Stromal cell of bone marrow (primary cell): ENCODE data around the gene UFD1.
"Not testable (repeated sequence)": the region's sequence is repeated elsewhere in the genome, so short reads cannot be mapped to it uniquely, and the experiment has no call there.

Experiments used
- DNase-seq: peaks from one replicate; pipeline ENCODE4 v3.0.0-alpha.2; 2012; ENCODE audit warnings: low read depth

UFD1 gene

DNA sequence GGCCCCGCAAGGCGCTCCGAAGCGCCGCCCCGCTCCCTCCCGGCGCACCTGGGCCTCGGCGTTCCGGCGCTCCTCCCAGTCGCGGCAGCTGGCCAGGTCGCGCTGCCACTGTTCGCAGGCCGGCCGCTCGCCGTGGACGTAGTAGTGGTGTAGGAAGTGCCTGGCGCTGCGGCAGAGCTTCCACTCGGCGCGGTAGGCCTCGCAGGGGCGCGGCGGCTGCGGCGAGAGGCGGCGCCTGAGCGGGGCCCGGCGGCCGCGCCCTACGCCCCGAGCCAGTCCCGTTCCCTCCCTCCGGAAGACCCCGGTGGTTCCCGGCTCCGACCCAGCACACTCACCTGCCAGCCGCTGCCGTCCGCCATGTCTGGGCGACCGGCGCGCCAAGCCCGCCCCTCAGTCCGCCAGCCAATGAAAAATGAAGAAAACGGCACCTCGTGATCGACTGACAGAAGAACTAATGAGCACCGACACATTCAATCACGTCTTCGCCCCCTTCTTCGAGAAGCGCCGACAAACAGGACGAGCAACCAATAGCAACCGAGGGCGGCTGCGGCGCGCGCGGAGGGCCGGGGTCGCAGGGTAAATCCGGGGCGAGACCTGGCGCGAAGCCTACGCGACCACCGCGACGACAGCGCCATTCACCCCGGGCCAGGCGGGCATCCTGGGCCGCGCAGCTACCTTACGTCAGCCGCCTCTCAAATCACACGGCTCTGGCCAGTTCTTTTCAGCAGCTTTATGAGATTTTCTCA lies 31.5 kb downstream of the UFD1 start, which contains the start of gene C22orf39:
TSS of gene C22orf39 (minus strand) at position 382 of the 746 bp plus-strand sequence. CDS start at position 359, 23 bp downstream.
- DNase-seq = peak; percentile 88

DNA sequence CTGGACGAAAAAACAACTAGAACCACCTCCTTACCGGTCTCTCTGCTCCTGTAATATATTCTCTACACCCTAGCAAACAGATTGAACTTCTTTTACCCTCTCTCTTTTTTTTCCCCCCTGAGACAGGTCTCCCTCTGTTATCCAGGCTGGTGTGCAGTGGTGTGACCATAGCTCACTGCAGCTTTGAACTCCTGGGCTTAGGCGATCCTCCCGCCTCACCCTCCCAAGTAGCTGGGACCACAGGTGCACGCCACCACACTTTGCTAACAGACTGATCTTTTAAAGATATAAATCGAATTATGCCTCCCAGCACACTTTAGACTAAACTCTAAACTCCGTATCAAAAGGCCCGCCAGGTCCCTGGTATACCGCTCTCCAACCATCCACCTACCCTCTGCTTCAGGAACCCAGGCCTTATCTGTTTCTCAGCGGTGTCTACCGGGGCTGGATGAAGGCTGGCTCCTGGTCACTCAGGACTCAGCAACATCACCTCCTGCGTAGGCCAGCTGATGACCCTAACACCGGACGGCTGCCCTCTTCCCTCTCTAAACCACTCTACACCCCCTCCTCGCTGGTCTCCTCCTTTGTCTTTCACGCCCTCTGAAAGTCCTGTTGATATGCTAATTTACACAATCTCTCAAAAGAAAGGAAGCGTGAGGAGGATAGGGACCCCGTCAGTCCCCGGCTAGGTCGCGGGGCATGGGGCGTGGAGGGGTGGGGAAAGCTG lies 32.2 kb downstream of the UFD1 start:
- no peak for DNase-seq

DNA sequence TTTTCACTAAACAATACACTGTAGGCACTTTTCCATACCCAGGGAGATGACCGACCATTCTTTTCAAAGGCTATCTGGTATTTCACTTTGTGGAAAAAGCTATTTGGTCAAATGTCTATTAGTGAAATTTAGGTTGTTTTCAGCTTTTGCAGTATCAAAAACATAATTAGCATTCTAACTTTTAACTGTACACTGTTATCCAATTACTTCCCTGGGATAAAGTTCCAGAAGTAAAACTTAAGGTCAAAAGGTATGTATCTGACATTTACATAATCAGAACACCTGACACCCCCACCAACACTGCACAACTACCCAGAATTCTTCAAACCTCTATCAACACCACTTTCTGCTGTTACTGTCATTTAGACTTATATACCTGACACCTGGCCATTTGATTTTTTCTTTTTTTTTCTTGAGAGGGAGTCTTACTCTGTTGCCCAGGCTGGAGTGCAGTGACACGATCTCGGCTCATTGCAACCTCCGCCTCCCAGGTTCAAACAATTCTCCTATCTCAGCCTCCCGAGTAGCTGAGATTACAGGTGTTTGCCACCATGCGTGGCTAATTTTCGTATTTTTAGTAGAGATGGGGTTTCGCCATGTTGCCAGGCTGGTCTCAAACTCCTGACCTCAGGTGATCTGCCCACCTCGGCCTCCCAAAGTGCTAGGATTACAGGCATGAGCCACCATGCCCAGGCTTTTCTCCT lies 33.6 kb downstream of the UFD1 start:
- DNase-seq = not testable (repeated sequence)

DNA sequence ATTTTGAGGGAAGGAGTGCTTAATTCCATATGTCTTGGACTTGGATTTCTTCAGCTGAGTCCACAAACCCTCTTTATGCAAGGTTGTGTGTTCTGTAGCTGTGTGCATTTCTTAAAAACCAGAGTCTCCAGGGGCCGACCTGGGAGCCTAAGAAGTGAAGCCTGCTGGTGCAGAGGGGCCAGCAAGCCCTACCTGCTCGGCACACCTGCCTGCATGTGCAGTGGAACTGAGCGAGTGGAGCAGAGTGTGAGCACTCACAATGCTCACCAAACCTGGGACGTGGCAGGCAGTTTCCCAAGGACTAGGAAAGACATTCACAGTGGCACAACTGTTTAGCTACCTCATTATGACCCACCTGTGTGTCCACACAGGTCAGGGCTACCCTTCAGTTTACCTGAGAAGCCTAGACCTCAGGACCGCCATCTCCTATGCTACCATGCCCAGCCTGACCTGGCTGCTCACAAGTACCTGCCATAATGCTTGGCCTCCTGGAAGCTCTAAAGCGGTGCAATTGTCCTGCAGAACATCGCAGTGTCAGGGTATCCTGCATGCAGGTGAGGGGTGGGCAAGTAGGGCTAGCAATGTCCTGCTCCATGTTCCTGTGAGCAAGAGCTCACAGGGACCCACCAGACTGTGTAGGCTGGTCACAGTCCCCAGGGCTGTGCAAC lies 35.3 kb downstream of the UFD1 start:
- DNase-seq = no peak

DNA sequence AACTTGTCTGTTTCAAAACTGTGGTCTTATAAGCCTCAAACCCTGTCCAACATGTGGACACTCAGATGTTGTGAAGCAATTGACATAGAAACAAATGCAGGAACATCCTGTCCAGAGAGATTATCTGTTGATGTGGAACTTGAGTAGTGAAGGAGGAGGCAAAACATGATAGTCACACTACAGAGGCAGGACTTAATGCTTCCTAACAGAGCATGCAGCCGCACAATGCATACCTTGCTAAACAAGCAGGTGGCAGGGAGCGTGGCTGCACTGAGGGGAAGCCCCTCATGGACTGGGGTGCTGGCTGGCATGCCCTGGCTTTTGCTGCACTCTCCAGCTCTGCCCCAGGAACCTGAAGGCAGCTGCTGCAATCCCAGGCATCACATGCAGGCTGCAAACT lies 36.8 kb downstream of the UFD1 start:
- no peak for DNase-seq

DNA sequence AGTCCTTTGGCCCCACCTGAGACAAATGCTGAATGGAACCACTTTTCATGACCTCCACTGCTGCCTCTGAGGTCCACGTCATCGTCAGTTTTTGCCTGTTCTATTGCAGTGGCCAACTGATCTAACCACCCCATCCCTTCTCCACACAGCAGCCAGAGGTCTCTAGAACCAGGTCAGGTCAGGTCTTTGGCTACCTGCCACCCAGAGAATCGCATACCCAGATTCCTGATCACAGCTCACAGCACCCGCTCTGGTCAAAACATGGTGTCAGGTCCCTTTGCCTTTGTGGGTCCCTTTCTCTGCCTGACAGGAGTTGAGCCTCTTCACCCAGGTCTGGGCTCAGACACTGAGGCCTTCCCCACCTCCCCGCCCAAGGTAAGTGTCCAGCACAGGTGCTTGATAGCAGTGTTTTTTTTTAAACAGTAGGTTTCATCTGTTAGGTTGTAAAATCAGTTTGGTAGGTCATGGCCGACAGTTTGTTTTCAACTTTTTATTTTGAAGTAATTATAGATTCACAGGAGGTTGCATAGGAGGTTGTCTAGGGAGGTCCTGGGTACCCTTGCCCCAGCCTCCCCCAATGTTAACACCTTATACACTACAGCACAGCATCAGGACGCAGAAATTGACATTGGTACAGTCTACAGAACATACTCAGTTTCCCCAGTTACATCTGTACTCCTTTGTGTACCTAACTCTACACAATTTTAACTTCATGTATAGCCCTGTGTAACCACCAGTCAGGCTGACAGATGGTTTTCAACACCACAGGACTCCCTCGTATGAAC lies 38.4 kb downstream of the UFD1 start:
- DNase-seq = no peak

DNA sequence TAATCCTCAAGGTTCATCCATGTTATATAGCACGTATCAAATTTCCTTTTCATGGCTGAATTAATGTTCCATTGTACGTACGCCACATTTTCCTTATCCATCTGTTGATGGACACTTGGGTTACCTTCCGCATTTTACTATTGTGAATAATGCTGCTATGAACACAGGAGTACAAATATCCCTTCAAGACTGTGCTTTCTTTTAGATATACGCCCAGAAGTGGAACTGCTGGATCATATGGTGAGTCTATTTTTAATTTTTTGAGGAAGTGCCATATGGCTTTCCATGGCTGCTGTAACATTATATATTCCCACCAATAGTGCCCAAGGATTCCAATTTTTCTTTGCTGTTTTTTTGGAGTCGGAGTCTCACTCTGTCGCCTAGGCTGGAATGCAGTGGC lies 40.7 kb downstream of the UFD1 start:
- DNase-seq = no peak

DNA sequence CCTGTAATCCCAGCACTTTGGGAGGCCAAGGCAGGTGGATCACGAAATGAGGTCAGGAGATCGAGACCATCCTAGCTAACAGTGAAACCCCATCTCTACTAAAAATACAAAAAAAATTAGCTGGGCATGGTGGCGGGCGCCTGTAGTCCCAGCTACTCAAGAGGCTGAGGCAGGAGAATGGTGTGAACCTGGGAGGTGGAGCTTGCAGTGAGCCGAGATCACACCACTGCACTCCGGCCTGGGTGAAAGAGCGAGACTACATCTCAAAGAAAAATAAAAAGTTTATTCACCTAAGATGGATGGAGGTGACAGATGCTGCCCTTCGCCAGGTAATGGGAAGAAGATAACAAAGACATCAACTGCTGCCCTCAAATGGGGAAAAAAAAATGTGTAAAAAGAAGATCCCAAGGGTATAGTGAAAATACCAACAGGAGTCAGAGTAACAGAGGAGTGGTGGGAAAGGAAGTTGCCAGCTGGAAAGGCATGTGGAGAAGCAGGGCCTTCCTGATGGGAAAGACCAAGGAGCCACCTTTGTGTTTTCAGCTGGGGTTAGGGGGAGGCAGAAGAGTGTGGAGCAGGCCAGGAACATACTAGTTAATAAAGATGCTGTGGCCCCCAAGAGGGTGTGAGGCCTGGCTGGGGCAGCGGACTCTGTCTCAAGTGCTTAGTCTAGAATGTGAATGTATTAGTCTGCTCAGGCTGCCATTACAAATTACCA lies 42.4 kb downstream of the UFD1 start:
- not testable (repeated sequence) for DNase-seq

DNA sequence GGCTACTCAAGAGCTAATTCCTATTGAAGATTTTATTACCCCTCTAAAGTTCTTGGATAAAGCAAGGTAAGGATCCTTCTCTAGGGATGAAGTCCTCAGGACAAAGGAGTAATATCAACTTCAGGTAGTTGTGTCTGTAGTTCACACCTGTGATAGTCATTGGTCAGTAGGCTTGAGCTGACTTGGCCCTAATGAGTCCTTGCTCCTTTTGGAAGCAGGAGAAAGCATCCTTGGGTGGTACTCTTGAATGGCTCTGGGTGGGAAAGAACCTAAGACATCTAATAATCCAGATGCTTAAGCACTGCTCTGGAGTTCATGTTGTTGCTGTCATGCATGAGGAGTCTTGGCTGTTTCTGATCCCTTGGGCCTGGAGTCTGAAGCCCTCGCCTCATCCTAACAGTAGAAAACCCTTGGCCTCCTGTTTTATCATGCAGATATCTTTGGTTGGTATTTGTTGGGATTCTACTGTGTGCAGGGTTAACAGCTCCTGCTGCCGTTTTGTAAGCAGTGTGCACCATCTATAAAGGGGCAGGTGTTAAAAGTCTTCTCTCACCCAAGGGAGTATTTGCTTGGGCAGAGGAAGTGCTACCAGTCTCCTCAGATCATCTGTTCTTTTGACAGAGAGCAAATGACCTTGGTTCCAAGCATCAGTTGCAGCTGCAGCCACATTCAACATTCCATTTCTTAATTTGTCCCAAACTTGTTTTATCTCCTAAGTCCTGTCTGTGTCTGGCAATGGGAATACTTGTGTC lies 44.0 kb downstream of the UFD1 start:
- no peak for DNase-seq

DNA sequence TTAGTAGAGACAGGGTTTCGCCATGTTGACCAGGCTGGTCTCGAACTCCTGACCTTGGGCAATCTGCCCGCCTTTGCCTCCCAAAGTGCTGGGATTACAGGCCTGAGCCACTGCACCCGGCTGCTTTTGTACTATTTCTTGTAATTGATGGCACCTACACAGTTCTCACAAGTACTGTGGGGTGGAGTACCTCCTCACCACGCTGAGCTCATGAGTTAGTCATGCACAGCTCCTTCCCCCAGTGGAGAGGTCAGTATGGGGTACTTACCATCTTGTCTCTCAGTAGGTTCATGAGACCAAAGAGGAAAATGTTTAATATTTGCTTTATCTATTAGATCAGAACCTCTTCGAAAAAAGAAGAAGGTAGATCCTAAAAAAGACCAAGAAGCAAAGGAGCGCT lies 44.6 kb downstream of the UFD1 start:
- DNase-seq = no peak

DNA sequence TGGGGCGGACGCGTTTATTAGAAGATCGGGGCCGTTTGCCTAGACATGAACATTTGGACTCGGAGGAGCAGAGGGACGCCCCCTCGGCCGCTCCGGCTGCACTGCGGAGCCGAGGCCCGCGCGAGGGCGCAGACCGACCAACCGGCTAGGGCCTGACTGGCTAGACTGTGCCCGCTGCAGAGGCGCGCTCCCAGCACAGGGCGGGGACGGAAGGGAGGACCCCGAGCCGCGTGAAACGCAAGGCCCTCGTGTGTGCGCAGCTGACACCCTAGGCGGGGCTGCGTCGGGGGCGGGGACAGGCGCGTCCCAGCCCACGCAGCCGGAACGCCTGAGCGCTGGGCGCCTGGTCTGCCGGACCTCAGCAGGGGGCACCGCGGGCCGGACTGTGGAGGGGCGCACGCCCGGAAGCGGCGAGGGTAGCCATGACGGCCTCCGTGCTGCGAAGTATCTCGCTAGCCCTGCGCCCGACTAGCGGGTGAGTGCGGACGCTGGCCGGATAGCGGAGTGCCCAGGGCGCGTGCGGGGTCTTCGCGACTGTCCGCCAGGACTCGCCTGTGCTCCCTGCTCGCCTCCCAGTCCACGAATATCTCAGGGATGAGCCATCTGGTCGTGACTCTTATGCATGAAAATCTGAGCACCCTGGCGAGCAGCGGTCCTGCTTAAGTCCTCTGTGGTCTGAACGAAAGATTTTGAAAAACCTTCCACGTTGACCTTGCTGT lies 46.7 kb downstream of the UFD1 start, which contains the start of gene MRPL40:
TSS of gene MRPL40 (plus strand) at position 413 of the 719 bp plus-strand sequence. CDS start at position 423, 10 bp downstream.
- peak; percentile 90 for DNase-seq

DNA sequence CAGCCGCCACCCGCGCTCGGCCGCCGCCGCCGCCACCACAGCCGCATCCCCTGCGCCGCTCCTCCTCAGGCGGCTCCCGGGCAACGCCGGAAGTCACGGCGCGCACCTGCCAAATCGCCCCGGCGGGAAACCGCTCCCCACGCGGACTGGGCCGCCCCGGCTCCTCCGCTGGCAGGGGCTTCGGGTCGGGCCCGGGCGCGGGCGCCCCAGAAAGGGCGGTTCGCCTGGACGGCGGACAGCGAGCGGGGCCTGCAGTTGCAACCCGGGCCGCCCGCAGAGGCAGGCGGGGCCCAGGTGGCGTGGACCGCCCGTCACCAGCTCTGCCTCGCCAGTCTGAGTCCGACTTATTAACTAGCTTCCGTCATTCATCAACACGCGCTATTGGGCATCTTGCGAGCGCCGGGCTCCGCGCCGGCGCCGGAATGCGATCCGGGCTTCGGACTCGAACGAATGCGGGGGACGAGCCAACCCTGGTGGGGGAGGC lies 47.3 kb downstream of the UFD1 start, which contains the start of gene HIRA:
TSS of gene HIRA (minus strand) at position 85 of the 484 bp plus-strand sequence. CDS start 257 bp downstream, outside the sequence.
- peak; percentile 48 for DNase-seq

DNA sequence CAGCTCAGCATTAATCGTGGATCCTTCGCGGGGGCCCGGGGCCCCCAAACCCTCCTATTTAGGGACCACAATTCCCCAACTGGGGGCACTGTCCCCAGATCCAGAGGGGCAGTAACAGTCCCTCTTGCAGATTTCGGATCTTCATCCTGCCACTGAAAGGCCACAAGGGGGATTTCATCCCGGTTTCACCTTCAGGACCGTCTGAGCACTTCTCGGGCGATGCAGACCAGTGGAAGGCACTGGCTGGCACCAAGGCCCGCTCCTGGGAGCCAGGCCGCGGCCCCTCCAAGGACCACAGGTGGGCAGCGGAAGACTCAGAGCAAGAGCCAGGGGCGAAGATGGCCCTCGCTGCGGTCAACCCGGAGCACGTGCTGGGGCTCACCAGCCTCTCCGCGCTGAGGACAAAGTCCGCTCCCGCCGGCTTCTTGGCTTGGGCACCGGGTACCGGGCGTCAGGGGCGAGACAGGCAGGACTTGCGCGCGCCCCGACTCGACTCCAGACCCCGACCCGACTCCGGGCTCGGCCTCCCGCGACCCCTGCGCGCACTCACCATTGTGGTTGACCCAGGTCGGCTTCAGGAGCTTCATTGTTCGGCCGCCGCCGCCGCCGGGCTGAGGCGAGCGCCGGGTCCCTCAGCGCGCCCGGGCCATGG lies 48.0 kb downstream of the UFD1 start:
- DNase-seq = no peak

DNA sequence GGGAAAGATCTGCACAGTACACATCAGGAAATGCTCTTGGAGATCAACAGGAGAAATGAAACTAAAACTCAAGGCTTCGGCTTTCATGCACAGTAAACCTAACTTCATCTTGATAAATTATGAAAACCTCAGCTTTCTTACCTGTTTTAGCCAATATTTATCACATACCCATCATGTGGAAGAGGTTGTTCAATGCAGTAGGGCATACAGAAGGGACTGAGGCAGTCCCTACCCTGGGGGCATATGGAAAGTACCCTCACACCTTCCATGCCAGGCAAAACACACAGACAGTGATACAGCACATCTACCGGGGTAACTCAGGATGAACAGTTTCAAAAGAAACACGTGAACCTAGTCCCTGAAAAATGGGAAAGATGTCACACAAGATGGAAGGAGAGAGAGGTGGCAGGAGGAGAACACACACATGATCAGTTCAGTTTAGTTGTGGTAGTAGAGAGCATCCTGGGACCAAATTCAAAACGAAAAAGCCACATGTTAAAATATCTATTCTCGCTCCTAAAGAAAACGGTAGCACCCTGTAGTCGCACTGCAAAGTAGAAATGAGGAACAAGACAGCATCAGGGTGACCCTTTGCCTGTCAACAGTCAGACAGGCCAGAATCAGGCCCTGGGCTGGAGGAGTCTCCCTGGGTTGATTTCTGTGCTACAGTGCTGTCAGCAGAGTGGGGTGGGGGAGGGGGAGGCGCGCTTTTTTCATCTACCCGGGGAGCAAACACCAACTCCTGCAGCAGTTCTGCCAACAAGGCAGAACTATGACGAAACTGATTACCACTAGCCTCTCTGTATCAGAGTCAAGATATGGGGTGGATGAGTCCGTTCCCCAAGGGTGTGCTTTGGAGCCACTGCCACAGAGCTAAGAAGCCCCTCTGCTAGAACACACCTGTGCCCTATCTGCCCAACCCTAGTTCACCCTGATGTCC lies 48.8 kb downstream of the UFD1 start:
- DNase-seq = peak; percentile 49

DNA sequence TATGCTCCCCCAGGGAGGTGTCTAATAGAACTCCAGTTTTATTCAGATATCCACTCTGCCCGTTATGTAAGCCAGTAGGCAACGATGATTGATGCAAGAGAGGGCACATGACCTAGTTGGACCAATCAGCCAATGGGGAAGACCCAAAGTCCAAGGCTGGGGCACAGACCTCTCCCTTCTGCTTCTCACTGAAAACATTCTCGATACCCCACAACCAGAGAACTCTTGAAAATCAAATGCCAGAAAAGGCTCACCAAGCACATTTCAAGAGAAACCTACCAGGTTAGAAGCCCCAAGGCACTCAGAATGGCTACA lies 54.9 kb downstream of the UFD1 start:
- no peak for DNase-seq

DNA sequence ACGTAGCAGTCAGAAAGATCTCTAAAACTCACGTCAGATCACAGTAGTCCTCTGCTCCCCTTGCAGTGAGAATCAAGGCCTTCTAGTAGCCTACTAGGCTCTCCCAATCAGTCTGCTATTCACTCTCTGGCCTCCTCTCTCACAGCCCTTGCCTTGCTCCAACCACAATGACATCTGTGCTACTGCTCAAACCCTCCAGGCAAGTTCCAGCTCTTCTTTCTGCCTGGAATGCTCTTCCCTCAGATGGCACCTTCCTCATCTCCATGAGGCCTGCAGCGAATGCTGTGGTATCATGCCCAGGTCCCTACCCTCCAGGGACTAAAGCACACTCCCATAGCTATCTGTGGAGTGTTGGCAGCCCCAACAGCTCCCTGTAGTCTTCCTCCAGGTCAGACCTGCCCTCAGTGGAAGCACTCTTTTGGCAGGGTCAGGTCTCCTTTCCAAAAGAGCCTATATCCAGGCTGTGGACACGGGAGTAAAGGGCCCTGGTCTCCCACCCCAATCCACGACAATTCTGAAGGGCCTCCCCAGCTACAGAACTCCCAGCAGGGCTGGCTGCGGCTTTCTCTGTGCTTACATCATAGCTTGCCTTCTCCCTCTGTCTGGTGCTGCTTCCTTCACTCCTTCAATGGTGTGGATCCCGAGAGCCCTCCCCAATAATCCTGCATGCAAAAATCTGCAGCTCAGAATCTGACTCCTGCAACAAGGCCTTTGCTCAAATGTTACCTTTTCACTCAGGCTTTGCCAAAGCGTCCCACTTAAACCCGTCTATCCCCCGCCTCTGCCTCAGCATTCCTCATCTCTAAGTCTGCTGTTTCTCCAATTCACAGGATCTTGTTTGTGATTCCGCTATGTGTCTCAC lies 56.3 kb downstream of the UFD1 start:
- no peak for DNase-seq
